Measurements from ENCODE around the gene USP17L22.
"Not testable (repeated sequence)": the region's sequence is repeated elsewhere in the genome, so short reads cannot be mapped to it uniquely, and the experiment has no call there.

The USP17L22 gene
- 0 reads per million in 9 experiments for total RNA-seq

DNA sequence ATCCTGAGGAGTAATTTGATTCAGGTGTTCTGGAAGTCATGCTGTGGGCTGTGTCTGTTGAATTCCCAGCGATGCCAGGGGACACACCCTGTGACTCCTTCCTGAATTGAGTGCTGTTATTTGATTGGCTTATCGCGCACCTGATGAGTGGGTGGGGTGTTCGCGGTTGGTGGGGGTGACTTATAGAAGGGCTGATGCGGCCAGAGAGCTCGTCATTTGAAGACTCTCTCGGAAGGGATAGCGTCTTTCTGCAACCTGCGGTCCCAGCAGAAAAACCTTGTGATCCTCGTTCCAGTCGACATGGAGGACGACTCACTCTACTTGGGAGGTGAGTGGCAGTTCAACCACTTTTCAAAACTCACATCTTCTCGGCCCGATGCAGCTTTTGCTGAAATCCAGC, at the start of gene USP17L22:
Gene USP17L22 (plus strand): TSS at position 301 of the 400 bp plus-strand sequence. CDS start 0 bp downstream, at position 301.
- not testable (repeated sequence) for H3K36me3 Mint-ChIP-seq (ENCODE audit: insufficient read depth); H3K4me3 Mint-ChIP-seq; H3K27me3 Mint-ChIP-seq; H3K27ac Mint-ChIP-seq; H3K4me1 Mint-ChIP-seq (ENCODE audit: low read depth in 2 of 2); DNase-seq; ATAC-seq (replicated peaks); H3K9me3 Mint-ChIP-seq

DNA sequence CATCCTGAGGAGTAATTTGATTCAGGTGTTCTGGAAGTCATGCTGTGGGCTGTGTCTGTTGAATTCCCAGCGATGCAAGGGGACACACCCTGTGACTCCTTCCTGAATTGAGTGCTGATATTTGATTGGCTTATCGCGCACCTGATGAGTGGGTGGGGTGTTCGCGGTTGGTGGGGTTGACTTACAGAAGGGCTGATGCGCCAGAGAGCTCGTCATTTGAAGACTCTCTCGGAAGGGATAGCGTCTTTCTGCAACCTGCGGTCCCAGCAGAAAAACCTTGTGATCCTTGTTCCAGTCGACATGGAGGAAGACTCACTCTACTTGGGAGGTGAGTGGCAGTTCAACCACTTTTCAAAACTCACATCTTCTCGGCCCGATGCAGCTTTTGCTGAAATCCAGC, 47.6 kb upstream of the USP17L22 start, which contains the start of gene USP17L12:
Gene USP17L12 (plus strand): TSS at position 301 of the 400 bp plus-strand sequence. CDS start 0 bp downstream, at position 301.
- DNase-seq; H3K9me3 Mint-ChIP-seq; ATAC-seq (replicated peaks); H3K4me3 Mint-ChIP-seq; H3K36me3 Mint-ChIP-seq (ENCODE audit: insufficient read depth); H3K27ac Mint-ChIP-seq; H3K4me1 Mint-ChIP-seq (ENCODE audit: low read depth in 2 of 2); H3K27me3 Mint-ChIP-seq: not testable (repeated sequence)

- not testable (repeated sequence) for H3K4me3 Mint-ChIP-seq; DNase-seq; H3K4me1 Mint-ChIP-seq (ENCODE audit: low read depth in 2 of 2); H3K9me3 Mint-ChIP-seq; H3K27me3 Mint-ChIP-seq; ATAC-seq (replicated peaks); H3K36me3 Mint-ChIP-seq (ENCODE audit: insufficient read depth); H3K27ac Mint-ChIP-seq
These were observed 42.8 kb upstream of the USP17L22 start, which contains the start of gene USP17L13 for GRCh38 chr4:9224596-9224995. Gene USP17L13, plus strand, starts transcription at chr4:9224896. Its CDS starts 0 bp downstream, at chr4:9224896.

- H3K27me3 Mint-ChIP-seq; H3K27ac Mint-ChIP-seq; ATAC-seq (replicated peaks); H3K4me3 Mint-ChIP-seq; H3K36me3 Mint-ChIP-seq (ENCODE audit: insufficient read depth); DNase-seq; H3K9me3 Mint-ChIP-seq; H3K4me1 Mint-ChIP-seq (ENCODE audit: low read depth in 2 of 2): not testable (repeated sequence)
These were observed 37.2 kb upstream of the USP17L22 start for GRCh38 chr4:9230249-9230648.

GRCh38 chr4:9234085-9234484, 33.3 kb upstream of the USP17L22 start, which contains the start of gene USP17L15:
Gene USP17L15, plus strand, starts transcription at chr4:9234385. Its CDS starts 0 bp downstream, at chr4:9234385.
- ATAC-seq (replicated peaks); H3K27me3 Mint-ChIP-seq; H3K27ac Mint-ChIP-seq; H3K36me3 Mint-ChIP-seq (ENCODE audit: insufficient read depth); DNase-seq; H3K4me3 Mint-ChIP-seq; H3K4me1 Mint-ChIP-seq (ENCODE audit: low read depth in 2 of 2); H3K9me3 Mint-ChIP-seq: not testable (repeated sequence)

DNA sequence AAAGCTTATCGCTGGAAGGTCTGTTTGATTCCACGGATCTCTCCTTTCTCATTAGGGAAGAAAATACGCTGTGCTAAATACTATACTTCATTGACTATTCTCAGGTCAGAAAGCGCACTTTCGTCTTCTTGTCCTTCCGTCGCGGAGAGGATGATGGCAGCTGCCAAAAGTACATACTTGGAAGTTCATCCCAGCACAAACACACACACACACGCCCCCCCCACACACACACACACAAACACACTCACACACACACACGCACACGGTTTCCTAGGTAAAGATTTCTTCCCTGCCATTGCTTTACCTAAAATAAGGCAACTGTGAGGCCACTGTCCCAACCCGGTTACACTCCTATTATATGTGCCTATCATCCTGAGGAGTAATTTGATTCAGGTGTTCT, 29.0 kb upstream of the USP17L22 start:
- not testable (repeated sequence) for H3K4me3 Mint-ChIP-seq; H3K27me3 Mint-ChIP-seq; H3K9me3 Mint-ChIP-seq; DNase-seq; ATAC-seq (replicated peaks); H3K27ac Mint-ChIP-seq; H3K4me1 Mint-ChIP-seq (ENCODE audit: low read depth in 2 of 2); H3K36me3 Mint-ChIP-seq (ENCODE audit: insufficient read depth)

DNA sequence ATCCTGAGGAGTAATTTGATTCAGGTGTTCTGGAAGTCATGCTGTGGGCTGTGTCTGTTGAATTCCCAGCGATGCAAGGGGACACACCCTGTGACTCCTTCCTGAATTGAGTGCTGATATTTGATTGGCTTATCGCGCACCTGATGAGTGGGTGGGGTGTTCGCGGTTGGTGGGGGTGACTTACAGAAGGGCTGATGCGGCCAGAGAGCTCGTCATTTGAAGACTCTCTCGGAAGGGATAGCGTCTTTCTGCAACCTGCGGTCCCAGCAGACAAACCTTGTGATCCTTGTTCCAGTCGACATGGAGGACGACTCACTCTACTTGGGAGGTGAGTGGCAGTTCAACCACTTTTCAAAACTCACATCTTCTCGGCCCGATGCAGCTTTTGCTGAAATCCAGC, 23.8 kb upstream of the USP17L22 start, which contains the start of gene USP17L17:
Gene USP17L17 (plus strand): TSS at position 301 of the 400 bp plus-strand sequence. CDS start 0 bp downstream, at position 301.
- not testable (repeated sequence) for ATAC-seq (replicated peaks); H3K27me3 Mint-ChIP-seq; H3K4me3 Mint-ChIP-seq; H3K4me1 Mint-ChIP-seq (ENCODE audit: low read depth in 2 of 2); H3K36me3 Mint-ChIP-seq (ENCODE audit: insufficient read depth); DNase-seq; H3K27ac Mint-ChIP-seq; H3K9me3 Mint-ChIP-seq

DNA sequence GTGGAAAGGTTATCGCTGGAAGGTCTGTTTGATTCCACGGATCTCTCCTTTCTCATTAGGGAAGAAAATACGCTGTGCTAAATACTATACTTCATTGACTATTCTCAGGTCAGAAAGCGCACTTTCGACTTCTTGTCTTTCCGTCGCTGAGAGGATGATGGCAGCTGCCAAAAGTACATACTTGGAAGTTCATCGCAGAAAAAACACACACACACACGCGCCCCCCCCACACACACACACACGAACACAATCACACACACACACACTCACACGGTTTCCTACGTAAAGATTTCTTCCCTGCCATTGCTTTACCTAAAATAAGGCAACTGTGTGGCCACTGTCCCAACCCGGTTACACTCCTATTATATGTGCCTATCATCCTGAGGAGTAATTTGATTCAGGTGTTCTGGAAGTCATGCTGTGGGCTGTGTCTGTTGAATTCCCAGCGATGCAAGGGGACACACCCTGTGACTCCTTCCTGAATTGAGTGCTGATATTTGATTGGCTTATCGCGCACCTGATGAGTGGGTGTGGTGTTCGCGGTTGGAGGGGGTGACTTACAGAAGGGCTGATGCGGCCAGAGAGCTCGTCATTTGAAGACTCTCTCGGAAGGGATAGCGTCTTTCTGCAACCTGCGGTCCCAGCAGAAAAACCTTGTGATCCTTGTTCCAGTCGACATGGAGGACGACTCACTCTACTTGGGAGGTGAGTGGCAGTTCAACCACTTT, 19.3 kb upstream of the USP17L22 start, which contains the start of gene USP17L18:
Gene USP17L18 (plus strand): TSS at position 678 of the 728 bp plus-strand sequence. CDS start 0 bp downstream, at position 678.
- not testable (repeated sequence) for DNase-seq; ATAC-seq (replicated peaks); H3K27ac Mint-ChIP-seq; H3K4me1 Mint-ChIP-seq (ENCODE audit: low read depth in 2 of 2); H3K27me3 Mint-ChIP-seq; H3K9me3 Mint-ChIP-seq; H3K4me3 Mint-ChIP-seq; H3K36me3 Mint-ChIP-seq (ENCODE audit: insufficient read depth)

DNA sequence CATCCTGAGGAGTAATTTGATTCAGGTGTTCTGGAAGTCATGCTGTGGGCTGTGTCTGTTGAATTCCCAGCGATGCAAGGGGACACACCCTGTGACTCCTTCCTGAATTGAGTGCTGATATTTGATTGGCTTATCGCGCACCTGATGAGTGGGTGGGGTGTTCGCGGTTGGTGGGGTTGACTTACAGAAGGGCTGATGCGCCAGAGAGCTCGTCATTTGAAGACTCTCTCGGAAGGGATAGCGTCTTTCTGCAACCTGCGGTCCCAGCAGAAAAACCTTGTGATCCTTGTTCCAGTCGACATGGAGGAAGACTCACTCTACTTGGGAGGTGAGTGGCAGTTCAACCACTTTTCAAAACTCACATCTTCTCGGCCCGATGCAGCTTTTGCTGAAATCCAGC, 14.3 kb upstream of the USP17L22 start, which contains the start of gene USP17L19:
Gene USP17L19 (plus strand): TSS at position 301 of the 400 bp plus-strand sequence. CDS start 0 bp downstream, at position 301.
- not testable (repeated sequence) for H3K4me1 Mint-ChIP-seq (ENCODE audit: low read depth in 2 of 2); H3K27me3 Mint-ChIP-seq; ATAC-seq (replicated peaks); H3K9me3 Mint-ChIP-seq; H3K27ac Mint-ChIP-seq; H3K36me3 Mint-ChIP-seq (ENCODE audit: insufficient read depth); H3K4me3 Mint-ChIP-seq; DNase-seq

GRCh38 chr4:9257824-9258223, 9.6 kb upstream of the USP17L22 start, which contains the start of gene USP17L20:
Gene USP17L20, plus strand, starts transcription at chr4:9258124. Its CDS starts 0 bp downstream, at chr4:9258124.
- not testable (repeated sequence) for H3K27ac Mint-ChIP-seq; H3K36me3 Mint-ChIP-seq (ENCODE audit: insufficient read depth); H3K27me3 Mint-ChIP-seq; H3K9me3 Mint-ChIP-seq; ATAC-seq (replicated peaks); DNase-seq; H3K4me3 Mint-ChIP-seq; H3K4me1 Mint-ChIP-seq (ENCODE audit: low read depth in 2 of 2)

- H3K4me3 Mint-ChIP-seq; ATAC-seq (replicated peaks); H3K27me3 Mint-ChIP-seq; DNase-seq; H3K27ac Mint-ChIP-seq; H3K4me1 Mint-ChIP-seq (ENCODE audit: low read depth in 2 of 2); H3K36me3 Mint-ChIP-seq (ENCODE audit: insufficient read depth); H3K9me3 Mint-ChIP-seq: not testable (repeated sequence)
These were observed 4.8 kb upstream of the USP17L22 start, which contains the start of gene USP17L21 for GRCh38 chr4:9262572-9262971. Gene USP17L21, plus strand, starts transcription at chr4:9262872. Its CDS starts 0 bp downstream, at chr4:9262872.

- not testable (repeated sequence) for H3K36me3 Mint-ChIP-seq (ENCODE audit: insufficient read depth); H3K27ac Mint-ChIP-seq; H3K4me1 Mint-ChIP-seq (ENCODE audit: low read depth in 2 of 2); ATAC-seq (replicated peaks); H3K27me3 Mint-ChIP-seq; H3K4me3 Mint-ChIP-seq; H3K9me3 Mint-ChIP-seq; DNase-seq
These were observed 4.3 kb downstream of the USP17L22 start for GRCh38 chr4:9271719-9272118.
